Smooth muscle cell (in vitro differentiated cells): Measurements from ENCODE around the gene TSGA10IP. TPM values are rescaled to one million over a fixed set of nuclear protein-coding genes. Genes with fewer than 3 reads are reported as not detected.
A peak's percentile ranks its signal among the peaks of the same experiment; 100 is the strongest.

ENCODE experiments used
- DNase-seq: peaks from one replicate; lab custom pipeline; 2025; ENCODE audit not compliant: unreplicated experiment; lab: John Stamatoyannopoulos, UW
- H2AFZ ChIP-seq: fragments of 200-600 bp; sonication (generic); 2 replicates; pipeline ENCODE4 v1.6.0; 2016; ENCODE audit warnings: antibody characterized with exemption, low read depth, mild to moderate bottlenecking
- H3F3A ChIP-seq: fragments of 200-600 bp; sonication (generic); 2 replicates; pipeline ENCODE4 v1.6.0; 2017; ENCODE audit warnings: antibody characterized with exemption, low read depth
- H3K27ac ChIP-seq: fragments of 200-600 bp; sonication (generic); 2 replicates; pipeline ENCODE4 v1.5.1; 2016; ENCODE audit warnings: low read depth, mild to moderate bottlenecking
- H3K27me3 ChIP-seq: fragments of 200-600 bp; sonication (generic); 2 replicates; pipeline ENCODE4 v1.6.1; 2016; ENCODE audit warnings: low read depth, mild to moderate bottlenecking
- H3K36me3 ChIP-seq: fragments of 200-600 bp; sonication (generic); 2 replicates; pipeline ENCODE4 v1.5.1; 2016; ENCODE audit warnings: low read depth
- H3K4me1 ChIP-seq: fragments of 200-600 bp; sonication (generic); 2 replicates; pipeline ENCODE4 v1.5.1; 2016; ENCODE audit warnings: low read depth
- H3K4me2 ChIP-seq: fragments of 200-600 bp; sonication (generic); 2 replicates; pipeline ENCODE4 v1.6.0; 2016; ENCODE audit warnings: mild to moderate bottlenecking
- H3K4me3 ChIP-seq: fragments of 200-600 bp; sonication (generic); 2 replicates; pipeline ENCODE4 v1.5.1; 2016; ENCODE audit warnings: mild to moderate bottlenecking
- H3K79me2 ChIP-seq: fragments of 200-600 bp; sonication (generic); 2 replicates; pipeline ENCODE4 v1.6.0; 2016; ENCODE audit warnings: low read depth, mild to moderate bottlenecking
- H3K9ac ChIP-seq: fragments of 200-600 bp; sonication (generic); 2 replicates; pipeline ENCODE4 v1.6.0; 2016; ENCODE audit warnings: low read depth
- H3K9me3 ChIP-seq: fragments of 200-600 bp; sonication (generic); replicated peaks from 2 replicates; pipeline ENCODE4 v1.5.1; 2016; ENCODE audit warnings: low read depth
- H4K20me1 ChIP-seq: fragments of 200-600 bp; sonication (generic); 2 replicates; pipeline ENCODE4 v1.6.0; 2016; ENCODE audit warnings: low read depth
- WGBS: methylation state at CpG from one replicate; pipeline ENCODE4 v1.1.7; 2016; ENCODE audit warnings: low lambda C conversion rate; 5-methylcytosine and 5-hydroxymethylcytosine counted together
- polyA plus RNA-seq: library from polyadenylated mRNA; unstranded; fragments of >200 nt; fragmentation: Nextera tagmentation; extraction: Ambion mirVana; gene quantifications from 2 replicates; pipeline ENCODE4 v1.2.1, GENCODE V29; 2016
- total RNA-seq: library from RNA; depleted of rRNA; stranded (reverse); fragments of >200 nt; gene quantifications from 2 replicates; pipeline ENCODE4 v1.2.3, GENCODE V29; 2014
- TF ChIP-seq, protein P1 (sequence below): fragments of 200-600 bp; sonication (generic); IDR thresholded peaks from 2 replicates; pipeline ENCODE4 v1.5.1; 2017; ENCODE audit warnings: borderline replicate concordance, mild to moderate bottlenecking, antibody characterized with exemption; ENCODE audit not compliant: insufficient read depth, poor library complexity, severe bottlenecking

Gene TSGA10IP
- total and polyA plus RNA-seq, 2 experiments from 2014 or later, result 0.27 to 1.5 TPM

DNA sequence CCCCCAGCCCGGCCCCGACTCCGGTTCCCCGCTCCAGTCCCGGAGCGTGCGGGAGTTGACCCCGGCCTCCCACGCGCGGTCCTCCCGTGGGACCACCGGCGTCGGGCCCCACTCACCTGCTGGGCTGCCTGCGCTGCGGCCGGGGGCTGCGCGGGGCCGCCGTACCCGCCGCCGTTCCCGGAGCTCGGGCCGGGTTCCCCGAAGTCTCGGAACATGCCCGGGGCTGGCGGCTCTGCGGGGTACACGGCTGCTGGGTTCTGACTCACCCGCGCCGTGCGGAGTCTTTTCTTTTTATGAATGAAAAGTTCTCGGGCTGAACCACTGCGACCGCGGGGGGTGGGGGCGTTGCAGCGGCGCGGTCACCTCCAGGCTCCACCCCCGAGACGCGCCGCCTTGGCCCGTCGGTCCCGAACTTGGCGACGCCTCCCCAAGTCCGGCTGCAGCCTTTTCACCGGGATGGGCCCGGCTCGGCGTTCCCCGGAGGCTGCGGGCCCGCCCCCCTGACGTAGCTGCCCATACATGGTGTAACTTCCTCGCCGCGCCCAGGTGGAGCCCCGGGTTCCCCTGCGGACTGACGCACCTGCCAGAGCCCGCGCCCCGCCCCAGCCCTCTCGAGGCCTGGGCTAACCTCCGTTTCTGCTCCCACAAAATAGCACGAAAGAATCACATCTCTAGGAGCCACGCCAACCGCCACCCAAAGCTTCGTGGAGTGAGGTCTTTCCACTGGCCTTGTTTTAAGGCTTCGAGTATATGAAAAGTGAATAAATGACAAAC lies 45.0 kb upstream of the TSGA10IP start, which contains the start of gene FOSL1:
Gene FOSL1, minus strand, starts transcription at position 264 of the 774 bp plus-strand sequence. Its CDS starts 49 bp downstream, at position 215.
- Histone ChIP-seq H3K9me3 (no peaks in the 10 kb centered on the region), H3K27me3 (no peaks in the 10 kb centered on the region), H3K9ac (peak within 1 kb of the TSS; percentile 99), H2AFZ (no peak within 1 kb of the TSS), H3K4me1 (peaks cover 25% of the 10 kb centered on the region), H3K79me2 (peaks cover 41% of the 10 kb centered on the region), H3F3A (peaks cover 26% of the 10 kb centered on the region), H3K27ac (peak within 1 kb of the TSS; percentile 82), H3K4me3 (peak within 1 kb of the TSS; percentile 89), H3K36me3 (no peaks in the 10 kb centered on the region), H3K4me2 (peak within 1 kb of the TSS; percentile 99), H4K20me1 (peaks cover 35% of the 10 kb centered on the region)
- DNase-seq, result peak; percentile 74
- 5% methylated on average over 50 of the region's 80 CpGs for WGBS
- TF ChIP-seq, protein P1, sequence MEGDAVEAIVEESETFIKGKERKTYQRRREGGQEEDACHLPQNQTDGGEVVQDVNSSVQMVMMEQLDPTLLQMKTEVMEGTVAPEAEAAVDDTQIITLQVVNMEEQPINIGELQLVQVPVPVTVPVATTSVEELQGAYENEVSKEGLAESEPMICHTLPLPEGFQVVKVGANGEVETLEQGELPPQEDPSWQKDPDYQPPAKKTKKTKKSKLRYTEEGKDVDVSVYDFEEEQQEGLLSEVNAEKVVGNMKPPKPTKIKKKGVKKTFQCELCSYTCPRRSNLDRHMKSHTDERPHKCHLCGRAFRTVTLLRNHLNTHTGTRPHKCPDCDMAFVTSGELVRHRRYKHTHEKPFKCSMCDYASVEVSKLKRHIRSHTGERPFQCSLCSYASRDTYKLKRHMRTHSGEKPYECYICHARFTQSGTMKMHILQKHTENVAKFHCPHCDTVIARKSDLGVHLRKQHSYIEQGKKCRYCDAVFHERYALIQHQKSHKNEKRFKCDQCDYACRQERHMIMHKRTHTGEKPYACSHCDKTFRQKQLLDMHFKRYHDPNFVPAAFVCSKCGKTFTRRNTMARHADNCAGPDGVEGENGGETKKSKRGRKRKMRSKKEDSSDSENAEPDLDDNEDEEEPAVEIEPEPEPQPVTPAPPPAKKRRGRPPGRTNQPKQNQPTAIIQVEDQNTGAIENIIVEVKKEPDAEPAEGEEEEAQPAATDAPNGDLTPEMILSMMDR, result no peak

DNA sequence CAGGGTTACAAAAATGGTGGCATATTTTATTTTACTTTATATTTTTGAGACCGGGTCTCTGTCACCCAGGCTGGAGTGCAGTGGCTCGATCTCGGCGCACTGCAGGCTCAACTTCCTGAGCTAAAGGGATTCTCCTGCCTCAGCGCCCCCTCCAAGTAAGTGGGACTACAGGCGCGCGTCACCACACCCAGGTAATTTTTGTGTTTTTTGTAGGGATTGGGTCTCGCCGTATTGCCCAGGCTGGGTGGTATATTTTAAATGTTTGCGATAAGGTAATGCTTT lies 44.4 kb upstream of the TSGA10IP start:
- peaks cover 36% of the 10 kb centered on the region for H3K79me2 ChIP-seq
- H2AFZ ChIP-seq, result no peak overlapping the region
- H3K4me3 ChIP-seq, result peak overlapping the region; percentile 89
- peaks cover 26% of the 10 kb centered on the region for H3F3A ChIP-seq
- H3K9me3 ChIP-seq, result no peaks in the 10 kb centered on the region
- TF ChIP-seq, protein P1, result no peak
- H3K4me1 ChIP-seq, result peaks cover 25% of the 10 kb centered on the region
- peak overlapping the region; percentile 99 for H3K4me2 ChIP-seq
- peak overlapping the region; percentile 82 for H3K27ac ChIP-seq
- H3K27me3 ChIP-seq, result no peaks in the 10 kb centered on the region
- peak overlapping the region; percentile 99 for H3K9ac ChIP-seq
- H4K20me1 ChIP-seq, result peaks cover 30% of the 10 kb centered on the region
- no peak for DNase-seq
- H3K36me3 ChIP-seq, result no peaks in the 10 kb centered on the region
- WGBS, result 80% methylated on average over 11 of the region's 11 CpGs

DNA sequence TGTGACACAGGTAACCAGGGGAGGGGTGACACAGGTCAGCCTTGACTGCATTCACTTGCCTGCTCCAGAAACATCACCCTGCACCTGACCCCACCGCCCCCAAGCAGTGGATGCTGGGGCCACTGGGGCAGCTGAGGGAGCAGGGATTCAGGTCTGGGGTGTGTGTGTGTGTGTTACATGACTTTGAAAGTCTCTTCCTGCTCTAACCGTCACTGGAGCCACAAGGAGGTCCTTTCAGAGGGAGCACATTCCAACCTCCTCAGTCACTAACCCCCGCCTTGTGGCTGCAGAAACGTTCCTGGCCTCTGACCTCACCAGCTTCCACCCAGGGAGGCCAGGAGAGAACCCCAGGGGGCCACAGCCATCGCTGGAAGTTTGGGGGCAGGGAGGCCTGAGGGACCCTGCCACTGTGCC lies 42.2 kb upstream of the TSGA10IP start:
- no peak overlapping the region for H3K4me3 ChIP-seq
- H3K9ac ChIP-seq, result peak overlapping the region; percentile 72
- peak overlapping the region; percentile 62 for H3K4me2 ChIP-seq
- no peaks in the 10 kb centered on the region for H3K9me3 ChIP-seq
- 3% methylated on average over 5 of the region's 5 CpGs for WGBS
- peaks cover 15% of the 10 kb centered on the region for H3K79me2 ChIP-seq
- no peaks in the 10 kb centered on the region for H3K36me3 ChIP-seq
- H4K20me1 ChIP-seq, result peaks cover 11% of the 10 kb centered on the region
- peak; percentile 33 for DNase-seq
- H3K27me3 ChIP-seq, result no peaks in the 10 kb centered on the region
- peaks cover 26% of the 10 kb centered on the region for H3F3A ChIP-seq
- H3K27ac ChIP-seq, result peak overlapping the region; percentile 82
- H3K4me1 ChIP-seq, result peaks cover 25% of the 10 kb centered on the region
- H2AFZ ChIP-seq, result no peak overlapping the region
- TF ChIP-seq, protein P1, result no peak
